GM18861 (cell line): ENCODE results near the gene PRICKLE2.
"Not testable (repeated sequence)": the region's sequence is repeated elsewhere in the genome, so short reads cannot be mapped to it uniquely, and the experiment has no call there.

Experiments used
- ATAC-seq: cut with Tn5 transposase; IDR thresholded peaks from one replicate; pipeline ENCODE4 v1.9.1; 2021; ENCODE audit not compliant: unreplicated experiment

Gene PRICKLE2

GRCh38 chr3:64107190-64107589, 118.1 kb downstream of the PRICKLE2 start:
- ATAC-seq: no peak

GRCh38 chr3:64105816-64106215, 119.5 kb downstream of the PRICKLE2 start:
- ATAC-seq: no peak

- no peak for ATAC-seq
Measured at GRCh38 chr3:64104691-64105111, 120.6 kb downstream of the PRICKLE2 start.

- ATAC-seq: no peak
Measured at GRCh38 chr3:64104006-64104405, 121.3 kb downstream of the PRICKLE2 start.

DNA sequence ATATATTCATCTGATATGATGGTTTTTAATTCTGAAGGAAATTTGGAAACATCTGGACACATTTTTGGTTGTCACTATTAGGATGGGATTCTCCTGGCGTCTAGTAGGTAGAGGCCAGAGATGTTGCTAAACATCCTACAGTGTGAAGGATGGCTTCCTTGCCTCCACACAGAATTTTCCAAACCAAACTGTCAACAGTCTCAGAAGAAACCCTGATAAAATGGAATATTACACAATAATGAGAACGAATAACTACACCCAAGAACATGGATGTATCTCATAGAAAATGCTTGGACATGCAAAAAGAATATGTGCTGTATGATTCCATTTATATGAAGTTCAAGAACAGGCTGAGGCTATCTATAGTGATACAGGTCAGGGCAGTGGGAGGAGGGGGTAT, 122.1 kb downstream of the PRICKLE2 start:
- no peak for ATAC-seq

DNA sequence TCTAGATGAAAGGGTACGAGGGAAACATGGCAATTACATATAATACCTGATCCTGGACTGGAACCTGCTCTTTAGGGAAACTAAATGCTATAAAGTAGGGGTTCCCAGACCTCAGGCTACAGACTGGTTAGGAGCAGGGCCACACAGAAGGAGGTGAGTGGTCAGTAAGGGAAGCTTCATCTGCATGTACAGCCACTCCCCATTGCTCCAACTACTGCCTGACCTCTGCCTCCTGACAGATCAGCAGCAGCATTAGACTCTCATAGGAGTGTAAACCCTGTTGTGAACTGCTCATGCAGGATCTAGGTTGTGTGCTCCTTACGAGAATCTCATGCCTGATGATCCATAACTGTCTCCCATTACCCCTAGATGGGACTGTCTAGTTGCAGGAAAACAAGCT, 123.1 kb downstream of the PRICKLE2 start:
- ATAC-seq: no peak

DNA sequence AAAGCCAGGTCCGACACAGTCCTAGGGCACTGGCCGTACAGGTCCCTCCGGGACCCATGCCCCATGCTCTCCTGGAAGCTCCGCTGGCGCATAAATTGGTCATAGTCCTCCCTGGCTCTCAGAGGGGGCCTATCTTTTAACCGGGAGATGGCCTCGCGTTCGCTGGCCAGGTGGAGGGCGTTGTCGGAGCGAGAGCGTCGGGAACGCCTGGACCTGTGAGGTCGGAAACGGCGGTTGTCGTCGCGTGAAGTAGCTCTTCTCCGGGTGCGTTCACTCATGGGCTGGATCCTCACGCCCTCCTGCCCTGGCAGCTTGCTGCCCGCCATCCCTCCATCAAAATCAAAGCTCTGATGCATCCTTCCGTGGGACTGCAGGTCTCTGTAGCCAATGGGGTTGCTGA, 126.0 kb downstream of the PRICKLE2 start:
- ATAC-seq: no peak

GRCh38 chr3:64098670-64099069, 126.6 kb downstream of the PRICKLE2 start:
- no peak for ATAC-seq

DNA sequence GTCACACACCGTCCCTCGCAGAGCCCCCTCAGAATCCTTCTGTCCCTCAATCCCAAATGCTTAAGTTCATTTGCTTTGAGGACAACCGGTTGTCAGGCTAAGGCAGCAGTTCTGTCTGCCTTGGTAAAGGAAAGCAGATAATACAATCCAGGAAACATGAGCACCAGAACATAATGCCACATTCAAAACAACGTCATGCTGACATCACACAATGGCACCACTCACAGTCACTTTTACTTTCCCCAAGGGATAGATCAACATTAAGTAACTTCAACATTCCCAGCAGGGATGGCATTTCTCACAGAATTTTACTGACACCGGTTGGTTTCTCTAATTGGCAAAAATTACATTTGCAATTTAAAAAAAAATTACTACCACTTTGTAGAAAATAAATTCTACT, 127.3 kb downstream of the PRICKLE2 start:
- ATAC-seq: no peak

DNA sequence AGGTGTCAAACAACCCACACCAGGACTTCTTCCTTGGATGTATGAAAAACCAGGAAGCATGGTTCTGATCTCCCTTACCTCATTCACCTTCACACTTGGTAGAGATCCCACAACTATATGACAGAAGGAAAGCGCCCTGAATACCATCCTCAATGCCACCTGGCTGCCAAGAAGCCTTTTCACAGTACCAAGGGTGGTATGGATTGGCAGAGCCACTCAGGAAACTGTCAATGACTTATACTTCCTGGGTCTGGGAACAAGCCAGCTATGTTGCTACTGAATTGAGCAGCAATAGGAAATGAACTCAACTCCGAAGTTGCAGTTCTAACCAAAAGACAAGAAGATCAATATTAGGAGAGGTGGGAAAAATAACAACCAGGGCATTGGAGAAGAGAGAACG, 129.5 kb downstream of the PRICKLE2 start:
- no peak for ATAC-seq

GRCh38 chr3:64094713-64095079, 130.6 kb downstream of the PRICKLE2 start:
- no peak for ATAC-seq

- no peak for ATAC-seq
Measured at GRCh38 chr3:64093825-64094712, 131.2 kb downstream of the PRICKLE2 start.

GRCh38 chr3:64093211-64093610, 132.1 kb downstream of the PRICKLE2 start:
- ATAC-seq: no peak

- ATAC-seq: no peak
Measured at GRCh38 chr3:64091501-64091900, 133.8 kb downstream of the PRICKLE2 start.

DNA sequence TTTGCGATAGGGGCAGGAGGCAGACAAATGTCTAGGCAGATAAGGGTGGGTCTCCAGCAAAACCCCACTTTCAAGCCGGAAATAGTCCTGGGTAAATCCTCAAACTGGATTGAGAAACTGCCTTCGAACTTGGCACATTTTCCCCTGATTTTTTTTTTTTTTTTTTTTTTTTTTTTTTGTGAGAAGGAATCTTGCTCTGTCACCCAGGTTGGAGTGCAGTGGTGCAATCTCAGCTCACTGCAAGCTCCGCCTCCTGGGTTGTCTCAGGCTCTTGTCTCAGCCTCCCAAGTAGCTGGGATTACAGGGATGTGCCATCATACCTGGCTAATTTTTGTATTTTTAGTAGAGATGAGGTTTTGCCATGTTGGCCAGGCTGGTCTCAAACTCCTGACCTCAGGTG, 135.9 kb downstream of the PRICKLE2 start:
- ATAC-seq: not testable (repeated sequence)

- no peak for ATAC-seq
Measured at GRCh38 chr3:64088408-64089205, 136.7 kb downstream of the PRICKLE2 start.

GRCh38 chr3:64086479-64087252, 138.6 kb downstream of the PRICKLE2 start:
- no peak for ATAC-seq

GRCh38 chr3:64084640-64085039, 140.6 kb downstream of the PRICKLE2 start:
- no peak for ATAC-seq

- no peak for ATAC-seq
Measured at GRCh38 chr3:64083575-64083974, 141.7 kb downstream of the PRICKLE2 start.

DNA sequence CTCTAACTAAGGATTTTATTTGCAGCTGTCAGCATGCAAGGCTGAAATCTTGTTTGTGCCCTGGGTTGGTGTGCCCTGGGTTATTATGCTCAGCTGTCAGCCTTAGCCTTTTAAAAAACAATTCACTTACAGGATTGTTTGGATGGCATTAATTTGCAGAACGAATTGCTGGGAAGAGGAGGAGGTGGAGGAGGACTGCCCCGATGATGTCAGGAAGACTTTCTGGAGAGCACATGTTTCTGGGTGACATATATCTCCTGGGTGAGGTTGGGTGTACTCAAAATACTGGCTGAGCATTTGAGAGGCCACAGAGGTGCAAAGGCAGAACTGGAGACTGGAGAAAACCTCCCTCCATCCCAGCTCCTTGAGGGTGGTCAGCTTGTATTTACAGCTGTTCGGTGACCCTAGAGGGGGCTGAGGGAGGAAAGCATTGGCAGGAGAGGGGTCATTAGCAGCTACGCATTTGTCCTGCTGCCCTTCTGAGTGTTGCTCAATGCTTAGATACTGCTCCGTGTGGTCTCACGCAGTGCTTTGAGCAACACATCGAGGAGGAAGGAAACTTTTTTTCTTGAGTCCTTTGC, 142.2 kb downstream of the PRICKLE2 start:
- no peak for ATAC-seq

DNA sequence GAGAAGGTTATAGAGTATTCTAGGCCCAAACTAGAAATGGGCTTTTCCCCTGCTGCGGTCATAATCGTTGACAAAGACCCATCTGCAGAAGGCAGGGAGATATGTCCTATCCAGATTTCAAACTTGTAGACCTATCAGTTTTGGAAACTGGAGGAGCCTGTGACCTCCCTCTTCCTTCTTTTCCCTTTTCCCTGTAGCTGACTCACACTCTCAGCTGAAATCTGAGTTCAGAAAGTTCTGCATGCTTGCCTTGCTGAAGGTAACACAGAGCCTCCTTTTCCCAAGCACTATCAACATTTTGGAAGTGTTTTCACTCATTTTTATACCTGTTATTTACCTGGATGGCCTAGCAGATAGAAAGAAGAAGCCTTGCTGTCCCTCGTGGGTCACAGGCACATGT, 142.9 kb downstream of the PRICKLE2 start:
- ATAC-seq: no peak
